Ectodermal cell (in vitro differentiated cells): ENCODE measurements around the gene TMEM63B.

Source experiments
- H3K27ac ChIP-seq: 2 replicates; pipeline ENCODE4 v1.7.0; 2013; ENCODE audit warnings: mild to moderate bottlenecking, low read depth, low read length; ENCODE audit not compliant: insufficient read depth, poor library complexity, severe bottlenecking
- H3K27me3 ChIP-seq: 2 replicates; pipeline ENCODE4 v1.7.0; 2013; ENCODE audit warnings: mild to moderate bottlenecking, low read length; ENCODE audit not compliant: insufficient read depth, control insufficient read depth, poor library complexity, severe bottlenecking
- H3K36me3 ChIP-seq: one replicate; pipeline ENCODE4 v1.7.0; 2013; ENCODE audit warnings: low read length; ENCODE audit not compliant: control insufficient read depth, insufficient read depth
- H3K4me1 ChIP-seq: one replicate; pipeline ENCODE4 v1.7.0; 2013; ENCODE audit warnings: low read length; ENCODE audit not compliant: control insufficient read depth, insufficient read depth
- H3K4me3 ChIP-seq: 2 replicates; pipeline ENCODE4 v1.7.0; 2013; ENCODE audit warnings: low read depth, low read length, control low read depth; ENCODE audit not compliant: insufficient read depth
- H3K9me3 ChIP-seq: 2 replicates; pipeline ENCODE4 v1.7.0; 2013; ENCODE audit warnings: mild to moderate bottlenecking, low read length, moderate library complexity; ENCODE audit not compliant: control insufficient read depth
- WGBS, 2 experiments: methylation state at CpG; one replicate each; pipeline ENCODE4 v1.1.7; 2013; ENCODE audit warnings: missing lambda C conversion rate in 2 of 2; 5-methylcytosine and 5-hydroxymethylcytosine counted together

The TMEM63B gene

DNA sequence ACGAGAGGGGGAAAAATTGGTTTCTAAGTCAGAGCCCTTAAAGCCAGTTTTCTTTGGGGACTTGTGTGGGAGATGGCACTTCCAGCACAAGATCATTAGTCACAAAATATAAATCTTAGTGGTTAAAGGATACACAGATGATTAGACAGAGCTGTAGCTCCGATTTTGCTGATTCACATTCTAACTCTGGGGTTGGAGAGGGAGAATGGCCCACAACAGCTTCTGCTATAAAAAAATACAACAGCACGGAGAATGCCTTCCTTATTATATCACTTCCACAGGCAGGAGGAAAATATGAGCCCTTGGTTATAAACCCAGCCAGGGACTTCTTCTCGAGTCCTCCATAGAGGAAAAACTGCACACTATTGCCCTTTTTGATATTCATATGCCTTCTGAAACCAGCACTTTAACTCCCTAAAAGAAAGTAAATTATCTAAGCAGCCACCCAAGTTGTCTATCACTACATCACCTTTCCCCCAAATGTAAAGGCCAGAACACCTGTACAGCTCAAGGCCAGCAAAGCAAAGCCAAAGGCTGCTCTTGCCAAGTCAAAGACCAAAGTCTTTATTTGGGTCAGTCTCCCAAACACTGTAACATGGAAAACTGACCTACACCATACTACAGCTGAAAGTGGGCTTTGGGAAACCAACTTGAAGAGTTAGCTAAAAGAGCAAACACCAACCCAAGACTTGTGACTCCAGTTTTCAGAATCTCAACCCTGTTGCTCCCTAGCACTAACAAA, 10.5 kb upstream of the TMEM63B start:
- H3K9me3 ChIP-seq: no peaks in the 10 kb centered on the region
- no peak overlapping the region for H3K27ac ChIP-seq
- no peaks in the 10 kb centered on the region for H3K27me3 ChIP-seq
- H3K4me3 ChIP-seq: no peak overlapping the region
- peaks cover 26% of the 10 kb centered on the region for H3K36me3 ChIP-seq
- WGBS, 2 experiments: 90 to 91% methylated on average over 4 of the region's 4 CpGs
- peaks cover 17% of the 10 kb centered on the region for H3K4me1 ChIP-seq

DNA sequence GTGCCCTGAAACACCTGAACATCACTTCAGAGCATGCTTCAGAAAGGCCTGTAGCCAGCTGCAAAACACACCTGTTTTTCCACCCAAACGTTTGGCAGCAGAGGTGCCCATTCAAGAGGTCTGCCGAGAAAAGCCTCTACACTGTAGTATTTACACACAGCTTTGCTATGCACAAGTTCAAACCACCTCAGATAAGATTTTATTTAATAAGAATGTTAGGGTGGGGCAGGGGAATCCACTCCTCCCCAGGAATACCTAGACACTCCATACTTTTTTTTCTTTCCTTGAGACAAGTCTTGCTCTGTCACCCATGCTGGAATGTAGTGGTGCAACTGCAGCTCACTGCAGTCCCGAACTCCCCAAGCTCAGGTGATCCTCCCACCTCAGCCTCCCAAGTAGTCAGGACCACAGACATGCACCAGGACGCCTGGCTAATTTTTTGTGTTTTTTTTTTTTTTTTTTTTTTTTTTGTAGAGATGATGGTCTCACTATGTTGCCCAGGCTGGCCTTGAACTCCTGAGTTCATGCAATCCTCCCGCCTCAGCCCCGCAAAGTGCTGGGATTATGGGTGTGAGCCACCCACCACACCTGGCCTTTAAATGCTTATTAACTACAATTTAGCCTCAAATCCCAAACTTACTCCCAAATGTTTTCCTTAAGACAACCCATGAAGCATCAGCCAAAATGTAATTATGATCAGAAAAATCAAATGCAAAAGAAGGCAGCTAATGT, 9.8 kb upstream of the TMEM63B start:
- WGBS, 2 experiments: 89 to 92% methylated on average over 6 of the region's 6 CpGs
- no peak overlapping the region for H3K4me3 ChIP-seq
- H3K9me3 ChIP-seq: no peaks in the 10 kb centered on the region
- peaks cover 18% of the 10 kb centered on the region for H3K36me3 ChIP-seq
- H3K4me1 ChIP-seq: peaks cover 18% of the 10 kb centered on the region
- no peak overlapping the region for H3K27ac ChIP-seq
- no peaks in the 10 kb centered on the region for H3K27me3 ChIP-seq

DNA sequence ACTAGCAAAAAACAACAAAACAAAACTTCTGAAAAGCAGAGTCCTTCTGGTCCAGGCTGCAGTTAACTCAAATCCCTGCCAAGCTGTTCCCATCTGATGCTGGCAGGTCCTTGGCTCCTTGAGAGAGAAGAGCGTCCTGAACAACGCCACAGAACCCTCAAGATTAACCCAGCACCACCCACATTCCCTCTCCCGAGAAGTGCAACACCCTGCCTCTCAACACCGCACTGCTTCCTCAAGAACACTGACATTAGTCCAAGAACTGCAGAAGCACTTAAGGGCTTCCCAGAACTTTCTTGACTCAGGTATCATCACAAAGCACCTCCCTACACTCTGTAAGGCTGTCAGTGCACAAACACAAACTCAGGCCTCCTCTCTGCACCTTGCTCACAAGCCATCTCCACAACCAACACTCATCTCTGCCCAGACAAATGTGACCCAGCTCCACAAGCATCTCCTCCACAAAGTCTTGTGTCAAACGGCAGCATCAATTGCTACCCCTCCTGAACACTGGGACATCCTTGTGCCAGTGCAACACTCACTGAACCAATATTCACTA, 7.6 kb upstream of the TMEM63B start:
- WGBS, 2 experiments: 92% methylated on average over 5 of the region's 5 CpGs
- H3K27ac ChIP-seq: no peak overlapping the region
- H3K9me3 ChIP-seq: no peaks in the 10 kb centered on the region
- H3K4me3 ChIP-seq: no peak overlapping the region
- no peaks in the 10 kb centered on the region for H3K36me3 ChIP-seq
- H3K4me1 ChIP-seq: peaks cover 28% of the 10 kb centered on the region
- no peaks in the 10 kb centered on the region for H3K27me3 ChIP-seq

DNA sequence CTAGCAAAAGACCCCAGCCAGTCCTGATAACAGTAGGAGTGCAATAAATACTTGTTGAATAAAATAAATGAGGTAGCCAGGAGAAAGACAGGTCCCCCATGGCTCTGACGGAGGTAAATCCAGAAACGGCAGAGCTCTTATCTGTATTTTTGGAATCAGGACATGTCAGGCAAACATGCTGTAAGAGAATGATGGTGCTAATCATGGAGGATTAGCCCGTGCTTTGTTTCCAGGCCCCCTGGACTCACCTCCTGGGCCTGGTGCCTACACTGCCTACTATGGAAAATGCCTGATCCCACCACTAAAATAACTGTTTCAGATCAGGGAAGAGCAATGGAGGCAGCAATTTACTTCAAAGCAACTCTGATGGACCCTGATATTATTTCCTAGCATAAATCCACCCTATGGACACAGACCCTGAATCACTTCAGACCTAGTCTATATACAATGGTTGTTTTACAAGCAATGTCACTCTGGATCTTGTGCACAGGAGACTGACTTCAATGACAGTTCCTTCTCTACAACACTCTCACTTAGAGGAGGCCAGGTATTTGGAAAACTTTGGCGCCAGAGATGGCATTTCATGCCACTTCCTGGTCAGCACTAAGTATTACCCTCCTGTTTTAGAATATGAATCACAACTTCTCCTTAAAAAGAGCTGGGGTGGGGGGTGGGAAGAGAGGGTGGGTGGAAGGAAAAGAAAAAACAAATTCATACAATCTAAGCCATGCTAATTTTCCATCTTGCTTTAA, 6.5 kb upstream of the TMEM63B start:
- peaks cover 38% of the 10 kb centered on the region for H3K4me1 ChIP-seq
- no peak overlapping the region for H3K4me3 ChIP-seq
- H3K9me3 ChIP-seq: no peaks in the 10 kb centered on the region
- H3K36me3 ChIP-seq: no peaks in the 10 kb centered on the region
- WGBS, 2 experiments: 56 to 67% methylated on average over 3 to 4 of the region's 4 CpGs
- H3K27me3 ChIP-seq: no peaks in the 10 kb centered on the region
- H3K27ac ChIP-seq: no peak overlapping the region

DNA sequence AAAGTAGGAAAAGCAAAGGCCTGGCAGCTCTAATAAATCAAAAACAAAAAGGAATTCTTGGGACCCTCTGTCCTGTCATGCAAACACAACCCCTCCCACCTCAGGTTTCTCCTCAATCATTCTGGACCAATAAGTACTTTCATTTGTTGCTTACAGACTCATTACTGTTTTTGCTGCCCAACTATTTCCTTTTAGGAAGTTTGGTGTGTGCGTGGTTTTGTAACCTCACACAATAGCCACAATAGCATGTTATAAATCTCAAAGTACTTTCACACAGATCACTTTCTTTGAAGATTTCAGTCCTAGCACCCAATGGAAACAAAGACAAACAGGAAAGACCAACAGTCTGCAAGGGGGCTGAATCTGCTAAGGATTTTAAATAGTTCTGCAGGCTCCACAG, 4.6 kb upstream of the TMEM63B start:
- Histone ChIP-seq H3K27ac (no peak overlapping the region), H3K4me1 (peaks cover 43% of the 10 kb centered on the region), H3K27me3 (no peaks in the 10 kb centered on the region), H3K36me3 (no peaks in the 10 kb centered on the region), H3K4me3 (no peak overlapping the region), H3K9me3 (no peaks in the 10 kb centered on the region)
- 80 to 91% methylated on average over 1 of the region's 1 CpG for WGBS, 2 experiments

DNA sequence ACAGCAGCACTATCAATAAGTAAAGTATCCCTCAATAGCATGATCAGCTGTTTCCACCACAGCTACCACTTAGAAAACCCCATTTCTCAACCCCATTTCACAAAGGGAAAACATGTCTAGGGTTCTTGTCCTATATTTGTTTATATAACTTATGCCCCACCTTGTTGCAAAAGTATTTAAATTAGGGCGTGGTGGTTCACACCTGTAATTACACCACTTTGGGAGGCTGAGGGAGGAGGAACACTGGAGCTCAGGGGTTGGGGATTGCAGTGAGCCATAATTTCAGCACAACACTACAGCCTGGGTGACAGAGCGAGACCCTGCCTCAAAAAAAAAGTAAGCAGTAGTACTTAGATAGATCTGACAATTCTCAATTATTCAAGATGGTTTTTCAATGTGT, 3.8 kb upstream of the TMEM63B start:
- Histone ChIP-seq H3K9me3 (no peaks in the 10 kb centered on the region), H3K27ac (no peak overlapping the region), H3K36me3 (no peaks in the 10 kb centered on the region), H3K27me3 (no peaks in the 10 kb centered on the region), H3K4me1 (peaks cover 43% of the 10 kb centered on the region), H3K4me3 (no peak overlapping the region)
- 76 to 97% methylated on average over 2 of the region's 2 CpGs for WGBS, 2 experiments

DNA sequence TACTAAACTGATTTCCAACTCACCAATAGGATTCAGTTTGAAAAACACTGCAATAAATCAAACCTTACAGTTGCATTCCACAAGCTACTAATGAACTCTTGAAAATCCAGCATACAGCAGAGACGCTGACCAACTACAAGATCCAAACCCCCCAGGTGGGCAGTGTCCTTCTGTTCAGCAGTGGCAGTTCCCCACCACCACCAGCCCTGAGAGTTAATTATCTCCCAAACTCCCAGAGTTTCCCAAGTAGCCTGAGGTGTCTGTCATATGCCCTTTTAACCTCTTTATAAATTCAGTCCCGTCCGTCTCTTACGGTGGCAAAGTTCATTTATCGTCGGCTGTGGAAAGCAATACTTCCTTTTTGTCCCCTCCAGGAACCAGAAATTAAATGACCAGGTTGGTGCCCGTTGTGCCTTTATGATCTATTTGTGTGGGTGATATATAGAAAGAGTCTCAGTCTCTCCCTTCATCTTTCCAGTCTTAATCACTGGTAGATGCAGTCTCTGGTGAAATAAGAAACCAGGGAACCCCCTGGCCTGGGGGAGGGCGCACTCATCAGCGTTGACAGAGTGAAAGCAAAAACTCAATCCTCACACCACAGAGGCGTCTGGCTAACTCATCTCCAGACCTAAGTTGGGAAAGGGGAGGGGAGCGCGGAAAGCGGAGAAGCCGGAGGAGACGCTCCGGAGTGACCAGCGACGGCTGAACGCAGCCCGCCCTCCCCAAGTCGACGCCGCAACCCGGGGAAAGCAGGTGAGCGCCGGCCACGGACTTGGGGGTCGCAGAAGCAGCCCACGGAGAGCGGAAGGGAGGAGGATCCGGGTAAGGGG, 819 bp upstream of the TMEM63B start:
- Histone ChIP-seq H3K4me1 (peaks cover 29% of the 10 kb centered on the region), H3K27me3 (no peaks in the 10 kb centered on the region), H3K9me3 (no peaks in the 10 kb centered on the region), H3K4me3 (peak overlapping the region; percentile 82), H3K36me3 (no peaks in the 10 kb centered on the region), H3K27ac (peak overlapping the region; percentile 65)
- 3% methylated on average over 31 of the region's 31 CpGs for WGBS, 2 experiments

DNA sequence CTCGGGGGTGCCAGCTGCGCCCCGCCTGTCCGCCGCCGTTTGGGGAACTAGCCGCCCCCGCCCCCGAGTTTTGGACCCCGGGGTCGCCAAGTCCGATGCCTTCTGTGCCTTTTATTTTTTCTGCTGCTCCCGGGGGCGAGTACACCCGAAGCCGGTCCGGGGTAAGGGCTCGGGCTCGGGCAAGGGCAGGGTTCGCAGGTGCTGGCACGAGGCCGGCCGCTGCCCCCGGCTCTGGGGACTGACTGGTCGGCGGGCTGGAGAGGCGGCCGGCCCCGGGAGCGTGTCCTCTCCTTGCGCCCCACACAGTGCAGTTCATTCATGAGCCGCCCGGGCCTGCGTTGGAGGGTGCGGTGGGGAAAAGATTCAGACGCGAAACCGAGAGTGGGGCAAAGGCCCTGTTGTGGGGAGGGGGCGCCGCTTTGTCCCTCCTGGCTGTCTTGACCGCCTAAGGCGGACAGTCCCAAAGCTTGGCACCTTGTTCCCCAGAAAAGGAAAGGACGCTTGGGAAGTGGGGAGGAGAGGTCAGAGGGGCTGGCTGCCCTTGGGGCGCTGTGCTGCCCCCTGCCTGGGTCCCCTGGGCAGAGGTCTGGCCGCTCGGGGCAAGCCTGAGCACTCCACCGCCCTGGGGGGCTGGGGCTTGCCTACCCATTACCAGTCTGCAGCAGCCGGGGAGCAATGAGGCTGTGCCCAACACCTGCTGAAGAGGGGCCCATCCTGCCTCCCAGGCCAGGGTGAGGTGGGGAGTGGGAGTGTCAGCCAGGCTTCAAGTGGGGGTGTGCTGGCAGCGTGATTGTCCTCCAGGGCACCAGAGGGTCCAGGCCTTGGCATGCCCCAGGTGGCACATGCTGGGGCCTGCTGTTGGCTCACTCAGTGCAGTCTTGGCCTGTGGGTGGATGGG, 915 bp downstream of the TMEM63B start:
- Histone ChIP-seq H3K36me3 (no peaks in the 10 kb centered on the region), H3K9me3 (no peaks in the 10 kb centered on the region), H3K27me3 (no peaks in the 10 kb centered on the region), H3K27ac (no peak overlapping the region), H3K4me1 (peaks cover 30% of the 10 kb centered on the region), H3K4me3 (peak overlapping the region; percentile 82)
- WGBS, 2 experiments: 5% methylated on average over 49 of the region's 49 CpGs

DNA sequence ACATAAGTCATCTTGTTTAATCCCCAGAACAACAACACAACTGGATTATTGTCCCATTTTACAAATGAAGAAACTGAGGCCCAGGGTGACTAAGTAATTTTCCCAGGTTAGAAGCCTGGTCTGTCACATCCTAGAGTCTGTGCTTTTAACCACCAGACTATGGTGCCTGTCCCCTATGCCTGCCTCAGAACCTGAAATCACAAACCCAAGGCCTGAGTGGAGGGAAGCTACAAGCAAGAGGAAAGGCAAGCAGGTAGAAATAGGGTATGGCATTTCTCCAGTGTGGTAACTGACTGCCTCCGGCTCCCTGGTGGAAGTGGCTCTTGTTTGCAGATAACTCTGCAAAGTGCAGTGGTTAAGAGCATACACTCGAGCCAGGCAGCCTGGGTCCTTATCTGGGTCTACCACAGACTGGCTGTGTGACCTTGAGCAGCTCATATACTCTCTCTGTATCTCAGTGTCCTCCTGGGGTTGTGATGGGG, 2.5 kb downstream of the TMEM63B start:
- no peaks in the 10 kb centered on the region for H3K9me3 ChIP-seq
- peaks cover 4% of the 10 kb centered on the region for H3K36me3 ChIP-seq
- H3K4me1 ChIP-seq: peaks cover 40% of the 10 kb centered on the region
- no peak overlapping the region for H3K4me3 ChIP-seq
- H3K27ac ChIP-seq: no peak overlapping the region
- no peaks in the 10 kb centered on the region for H3K27me3 ChIP-seq
- 93 to 96% methylated on average over 2 of the region's 2 CpGs for WGBS, 2 experiments
